Embryonic facial prominence (tissue), 1 donor: ENCODE data around the gene CEP164.

Experiments
- DNase-seq: peaks from one replicate; pipeline ENCODE4 v3.0.0-alpha.2; 2016; ENCODE audit errors: extremely low spot score

CEP164 gene

GRCh38 chr11:117327567-117328374, at the start of gene CEP164:
Gene CEP164 (plus strand): TSS chr11:117327854. CDS start chr11:117338587, 10,733 bp downstream.
- peak; percentile 96 for DNase-seq

GRCh38 chr11:117278347-117278746, 49.3 kb upstream of the CEP164 start:
- DNase-seq = no peak

DNA sequence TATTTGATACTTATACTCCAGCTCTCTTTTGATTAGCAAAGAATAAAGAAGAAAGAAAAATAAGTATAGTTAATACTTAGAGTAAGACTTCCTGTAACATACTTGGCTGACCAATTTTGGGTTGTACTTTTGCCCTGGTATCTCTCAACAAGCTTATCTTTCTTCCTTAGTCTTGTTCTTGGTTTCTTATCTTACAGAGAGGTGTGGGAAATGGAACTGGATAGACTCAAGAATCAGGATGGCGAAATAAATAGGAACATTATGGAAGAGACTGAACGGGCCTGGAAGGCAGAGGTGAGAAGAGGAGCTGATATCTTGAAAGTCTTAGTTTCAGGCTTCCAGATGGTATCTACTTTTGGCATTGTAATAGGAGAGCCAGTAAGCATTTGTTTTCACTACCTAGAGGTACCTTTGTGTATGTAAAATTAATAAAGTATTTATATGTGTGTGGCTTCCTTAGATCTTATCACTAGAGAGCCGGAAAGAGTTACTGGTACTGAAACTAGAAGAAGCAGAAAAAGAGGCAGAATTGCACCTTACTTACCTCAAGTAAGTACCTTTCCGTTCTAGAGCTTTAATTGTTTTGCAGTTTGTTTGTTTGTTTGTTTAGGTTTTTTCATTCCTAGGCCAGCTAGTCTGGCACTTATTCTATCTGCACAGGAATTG, 47.8 kb upstream of the CEP164 start:
- DNase-seq = no peak

GRCh38 chr11:117281159-117281558, 46.5 kb upstream of the CEP164 start:
- no peak for DNase-seq

DNA sequence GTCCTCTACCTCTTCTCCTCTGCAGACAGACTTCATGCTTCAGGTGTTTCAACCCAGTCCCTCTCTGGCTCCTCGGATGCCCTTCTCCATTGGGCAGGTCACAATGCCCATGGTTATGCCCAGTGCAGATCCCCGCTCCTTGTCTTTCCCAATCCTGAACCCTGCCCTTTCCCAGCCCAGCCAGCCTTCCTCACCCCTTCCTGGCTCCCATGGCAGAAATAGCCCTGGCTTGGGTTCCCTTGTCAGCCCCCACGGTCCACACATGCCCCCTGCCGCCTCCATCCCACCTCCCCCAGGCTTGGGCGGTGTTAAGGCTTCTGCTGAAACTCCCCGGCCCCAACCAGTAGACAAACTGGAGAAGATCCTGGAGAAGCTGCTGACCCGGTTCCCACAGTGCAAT, 45.8 kb upstream of the CEP164 start:
- DNase-seq = no peak

- DNase-seq = no peak
Measured at GRCh38 chr11:117282956-117283355, 44.7 kb upstream of the CEP164 start.

DNA sequence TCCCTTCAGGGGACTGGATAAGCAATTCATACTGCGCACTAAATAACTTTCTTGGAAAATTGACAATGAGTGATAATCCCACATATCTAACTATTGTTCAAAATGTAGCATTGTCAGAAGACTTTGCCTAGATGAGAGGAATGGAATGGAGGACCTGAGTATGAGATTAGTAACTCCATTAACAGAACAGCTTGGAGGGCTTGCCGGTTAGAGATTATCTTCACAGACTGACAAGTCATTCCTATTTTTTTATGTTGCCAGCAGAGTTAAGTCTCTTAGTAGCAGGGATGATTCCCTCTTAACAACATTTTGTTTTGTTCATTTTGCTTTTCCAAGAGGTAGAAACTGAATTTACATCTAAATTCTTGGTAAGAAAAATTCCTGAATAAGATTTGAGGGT, 43.6 kb upstream of the CEP164 start:
- no peak for DNase-seq

- no peak for DNase-seq
Measured at GRCh38 chr11:117286588-117286987, 41.1 kb upstream of the CEP164 start.

- no peak for DNase-seq
Measured at GRCh38 chr11:117287668-117288067, 40.0 kb upstream of the CEP164 start.

- no peak for DNase-seq
Measured at GRCh38 chr11:117289795-117290194, 37.9 kb upstream of the CEP164 start.

- no peak for DNase-seq
Measured at GRCh38 chr11:117290809-117291396, 36.8 kb upstream of the CEP164 start, which contains the start of gene BACE1-AS. Gene BACE1-AS (plus strand): TSS chr11:117291346.

DNA sequence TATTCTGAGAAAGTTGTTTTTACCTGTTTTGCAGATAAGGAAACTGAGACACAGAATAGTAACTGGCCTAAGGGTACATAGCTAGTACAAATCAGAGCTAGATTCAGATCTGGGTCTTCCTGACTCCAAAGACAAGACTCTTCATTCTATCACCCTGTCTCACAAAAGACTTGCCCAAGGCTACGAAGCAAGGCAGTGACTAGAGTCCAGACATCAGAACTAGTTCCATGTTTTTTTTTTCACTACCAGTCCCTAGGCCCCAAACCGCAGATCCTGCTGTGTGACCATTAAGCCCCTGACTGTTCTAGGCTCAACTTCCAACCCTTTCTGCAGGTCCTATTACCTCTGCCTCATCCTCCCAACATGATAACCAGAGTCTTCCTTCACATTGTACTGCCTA, 35.0 kb upstream of the CEP164 start:
- DNase-seq = no peak

DNA sequence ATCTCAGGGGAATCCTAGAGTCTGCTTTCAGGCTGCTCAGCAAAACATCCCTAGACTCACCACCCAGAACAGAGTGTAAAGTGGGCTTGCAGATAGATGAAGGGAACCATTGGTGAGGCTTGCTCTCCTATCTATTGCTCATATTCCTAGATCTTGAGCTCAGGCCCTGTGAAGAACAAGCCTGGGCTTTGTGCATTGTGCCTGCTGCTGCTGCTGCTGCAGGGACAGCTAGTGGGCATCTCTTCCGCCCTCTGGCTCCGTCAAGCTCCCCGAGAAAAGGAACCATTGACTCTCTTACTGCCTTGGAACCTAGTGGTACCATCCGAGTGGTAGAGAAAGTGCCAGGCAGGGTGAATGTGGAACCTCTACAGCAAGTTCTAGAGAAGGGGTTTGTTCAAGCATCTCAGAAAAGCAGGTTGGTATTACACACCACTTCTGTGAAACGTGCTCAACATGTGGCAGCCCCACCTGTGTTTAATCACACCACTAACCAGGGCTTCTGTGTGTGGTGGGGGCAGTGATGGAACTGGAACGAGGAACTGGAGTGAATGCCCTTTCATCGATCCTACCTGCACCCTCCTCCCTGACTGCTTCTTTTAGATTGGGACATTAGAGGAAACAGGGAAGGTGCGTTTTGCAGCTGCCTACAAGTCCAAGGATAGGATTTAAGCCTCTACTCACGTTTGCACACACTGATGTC, 32.1 kb upstream of the CEP164 start:
- no peak for DNase-seq

DNA sequence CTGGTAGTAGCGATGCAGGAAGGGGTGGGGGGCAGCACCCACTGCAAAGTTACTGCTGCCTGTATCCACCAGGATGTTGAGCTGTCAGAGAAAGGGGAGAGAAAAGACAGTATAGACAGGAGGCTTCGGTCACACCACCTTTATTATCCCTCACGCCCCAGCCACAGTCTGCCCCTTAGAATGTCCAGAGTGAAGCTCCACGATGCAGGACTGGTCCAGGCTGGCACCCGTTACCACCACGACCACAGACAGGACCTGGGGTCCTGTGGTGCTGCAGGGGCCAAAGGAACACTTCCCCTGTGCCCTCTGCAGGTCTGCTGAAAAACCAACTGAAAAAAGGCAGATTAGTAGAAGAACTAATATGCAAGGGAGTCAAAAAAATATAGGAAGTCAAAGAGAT, 30.8 kb upstream of the CEP164 start:
- no peak for DNase-seq

DNA sequence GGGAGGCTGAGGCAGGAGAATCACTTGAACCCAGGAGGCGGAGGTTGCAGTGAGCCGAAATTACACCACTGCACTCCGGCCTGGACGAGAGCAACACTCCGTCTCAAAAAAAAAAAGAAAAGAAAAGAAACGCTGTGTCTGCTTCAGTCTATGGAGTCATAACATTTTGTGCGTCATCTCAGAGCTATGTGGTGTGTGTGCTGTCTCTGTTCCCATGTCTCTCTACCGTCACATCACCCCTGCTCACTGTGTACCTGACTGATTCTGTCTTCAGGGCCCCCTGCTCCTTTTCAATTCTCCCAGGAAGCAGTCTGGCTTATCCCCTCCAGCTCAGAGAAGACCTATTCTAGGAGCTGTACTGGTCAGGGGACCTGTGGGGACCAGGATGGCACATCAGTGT, 29.5 kb upstream of the CEP164 start:
- no peak for DNase-seq

DNA sequence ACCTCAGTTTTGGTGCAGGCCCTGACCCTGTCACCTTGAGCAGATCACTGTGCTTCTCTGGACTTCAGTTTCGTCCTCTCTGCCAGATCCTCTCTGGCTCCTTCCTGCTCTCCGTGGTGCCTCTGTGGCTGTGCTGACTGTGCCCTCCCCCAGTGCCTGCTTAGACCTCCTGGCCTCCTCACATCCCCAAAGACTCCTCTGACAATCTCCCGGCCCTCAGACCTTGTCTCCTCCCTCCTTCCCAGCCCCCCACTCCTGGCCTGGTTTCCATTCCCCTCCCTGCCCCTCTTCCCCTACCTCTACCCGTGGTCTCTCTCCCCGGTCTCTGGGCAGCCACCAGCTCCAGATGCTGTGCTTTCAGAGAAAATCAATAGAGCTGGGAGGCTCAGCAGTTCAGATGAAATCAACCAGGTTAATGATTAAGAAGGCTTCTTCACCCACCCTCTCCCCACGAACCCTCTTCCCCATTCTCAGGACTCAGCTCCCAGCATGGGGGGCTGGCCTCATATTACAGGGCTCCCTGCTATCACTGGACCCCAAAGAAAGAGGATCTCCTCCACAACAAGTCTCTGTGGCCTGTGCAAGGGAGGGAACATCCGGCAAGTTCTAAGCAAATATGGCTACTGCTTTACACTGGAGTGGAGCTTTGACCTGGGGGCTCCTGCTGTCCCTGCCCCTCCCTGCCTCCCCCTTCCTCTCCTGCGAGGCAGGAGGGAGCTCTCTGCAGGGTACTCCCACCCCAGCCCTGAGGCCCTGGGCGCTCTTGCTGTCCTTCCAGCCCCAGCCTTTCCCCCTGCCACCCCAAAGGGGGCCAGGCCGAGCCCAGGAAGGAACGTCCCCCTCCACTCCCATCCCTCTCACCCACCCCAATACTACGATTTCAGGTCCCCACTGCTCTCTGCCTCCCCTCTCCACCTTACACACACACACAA, 28.0 kb upstream of the CEP164 start:
- no peak for DNase-seq

GRCh38 chr11:117300283-117300663, 27.4 kb upstream of the CEP164 start:
- DNase-seq = no peak

DNA sequence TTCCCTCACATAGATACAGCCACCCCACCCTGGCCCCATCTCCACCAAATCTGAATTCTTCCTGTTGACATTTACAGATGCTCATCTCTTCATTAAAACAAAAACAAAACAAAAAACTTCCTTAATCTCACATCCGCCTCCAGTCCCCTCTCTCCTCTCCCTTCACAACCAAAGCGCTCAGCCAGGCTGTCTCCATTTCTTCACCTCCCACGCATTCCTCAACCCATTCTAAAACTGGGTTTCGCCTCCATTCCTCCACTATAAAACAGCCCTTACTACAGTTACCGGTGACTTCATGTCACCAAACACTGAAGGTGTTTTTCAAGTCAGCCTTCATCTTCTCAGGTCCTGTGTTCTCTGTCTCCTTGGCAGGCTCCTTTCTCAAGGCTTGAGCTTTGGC, 26.9 kb upstream of the CEP164 start:
- DNase-seq = no peak

DNA sequence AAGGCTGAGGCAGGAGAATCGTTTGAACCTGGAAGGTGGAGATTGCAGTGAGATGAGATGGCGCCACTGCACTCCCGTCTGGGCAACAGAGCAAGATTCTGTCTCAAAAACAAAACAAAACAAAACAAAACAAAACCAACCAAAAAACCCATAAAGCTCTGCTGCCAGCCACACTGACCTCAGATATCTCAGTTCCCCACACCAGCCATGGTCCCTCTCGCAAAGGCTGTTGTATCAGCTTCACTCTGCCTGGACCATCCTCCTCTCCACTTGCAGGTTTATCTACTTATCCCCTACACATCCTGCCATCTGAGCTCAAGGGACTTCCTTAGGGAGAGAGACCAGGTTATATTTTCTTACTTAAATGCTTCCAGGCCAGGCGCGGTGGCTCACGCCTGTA, 25.4 kb upstream of the CEP164 start:
- DNase-seq = no peak

- DNase-seq = no peak
Measured at GRCh38 chr11:117303101-117303500, 24.6 kb upstream of the CEP164 start.

DNA sequence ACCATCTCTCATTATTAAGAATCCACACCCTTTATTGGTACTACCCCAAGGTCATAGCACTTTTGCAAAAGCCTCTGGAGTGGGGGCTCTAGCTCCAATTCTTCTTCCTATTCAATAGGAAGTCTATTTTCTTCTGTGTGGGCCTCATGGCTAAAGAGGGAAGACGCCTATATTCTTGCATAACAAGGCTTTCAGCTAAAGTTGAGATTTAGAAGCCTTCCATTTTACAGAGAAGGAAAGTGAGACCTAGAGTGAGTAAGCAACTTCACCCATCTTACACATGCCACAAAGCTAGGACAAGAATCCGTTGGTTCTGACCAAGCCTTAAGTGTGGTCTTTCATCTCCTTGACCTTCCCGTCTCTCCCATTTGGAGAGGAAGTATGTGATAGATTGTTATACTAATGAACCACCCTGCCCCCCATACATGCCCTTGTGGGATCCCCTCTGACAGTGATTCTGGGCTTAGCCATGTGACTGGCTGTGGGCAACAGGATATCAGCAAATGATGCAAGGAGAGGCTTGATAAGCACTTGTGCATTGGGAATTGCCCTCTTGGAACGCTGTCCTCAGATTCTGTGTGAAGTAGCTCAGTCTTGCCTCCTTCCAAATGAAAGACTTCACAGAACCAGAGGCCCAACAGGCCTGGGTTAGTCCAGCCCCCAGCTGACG, 23.9 kb upstream of the CEP164 start:
- DNase-seq = no peak
